Left kidney (tissue), 8 donors: ENCODE results near the gene WFDC11. TPM values are rescaled to one million over a fixed set of nuclear protein-coding genes. Genes with fewer than 3 reads are reported as not detected.
"Not testable (repeated sequence)": the region's sequence is repeated elsewhere in the genome, so short reads cannot be mapped to it uniquely, and the experiment has no call there.

Source experiments
- DNase-seq: peaks from one replicate; pipeline ENCODE4 v3.0.0-alpha.2; 2013
- long read RNA-seq, 8 donors: transcript quantifications; one replicate each; lab custom pipeline, GENCODE V29; 2026
- polyA plus RNA-seq: library from polyadenylated mRNA; unstranded; fragments of 120-200 nt; gene quantifications from one replicate; pipeline ENCODE4 v1.2.1, GENCODE V29; 2013; ENCODE audit not compliant: insufficient read length

The WFDC11 gene
- not detected for polyA plus RNA-seq
- long read RNA-seq, donor 1 = 0 reads
- long read RNA-seq, donor 2 = 0 reads
- long read RNA-seq, donor 3 = 0 reads
- long read RNA-seq, donor 4 = 0 reads
- long read RNA-seq, donor 5 = 0 reads
- long read RNA-seq, donor 6 = 0 reads
- long read RNA-seq, donor 7 = 0 reads
- long read RNA-seq, donor 8 = 0 reads

DNA sequence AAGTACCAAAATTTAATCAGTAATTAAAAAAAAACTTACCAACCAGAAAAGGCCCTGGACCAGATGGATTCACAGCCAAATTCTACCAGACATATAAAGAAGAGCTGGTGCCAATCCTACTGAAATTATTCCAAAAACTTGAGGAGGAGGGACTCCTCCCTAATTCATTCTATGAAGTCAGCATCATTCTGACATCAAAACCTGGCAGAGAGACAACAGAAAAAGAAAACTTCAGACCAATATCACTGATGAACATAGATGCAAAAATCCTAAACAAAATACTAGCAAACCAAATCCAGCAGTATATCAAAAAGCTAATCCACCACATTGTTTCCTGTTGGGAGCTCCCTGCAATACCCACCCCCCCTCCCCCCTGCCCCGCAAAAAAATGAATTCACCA, at the start of gene WFDC11:
Gene WFDC11 (minus strand): TSS at position 101 of the 400 bp plus-strand sequence. CDS start 19,639 bp downstream, outside the sequence.
- no peak for DNase-seq

DNA sequence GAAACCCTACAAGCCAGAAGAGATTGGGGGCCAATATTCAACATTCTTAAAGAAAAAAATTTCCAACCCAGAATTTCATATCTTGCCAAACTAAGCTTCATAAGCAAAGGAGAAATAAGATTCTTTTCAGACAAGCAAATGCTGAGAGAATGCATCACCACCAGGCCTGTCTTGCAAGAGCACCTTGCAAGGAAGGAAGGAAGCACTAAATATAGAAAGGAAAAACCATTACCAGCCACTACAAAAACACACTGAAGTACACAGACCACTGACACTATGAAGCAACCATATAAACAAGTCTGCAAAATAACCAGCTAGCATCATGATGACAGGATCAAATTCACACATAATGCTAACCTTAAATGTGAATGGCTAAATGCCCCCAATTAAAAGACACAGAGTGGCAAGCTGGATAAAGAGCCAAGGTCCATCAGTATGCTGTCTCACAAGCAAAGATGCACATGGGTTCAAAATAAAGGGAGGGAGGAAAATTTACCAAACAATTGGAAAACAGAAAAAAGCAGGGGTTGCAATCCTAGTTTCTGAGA, 46.2 kb upstream of the WFDC11 start:
- not testable (repeated sequence) for DNase-seq

DNA sequence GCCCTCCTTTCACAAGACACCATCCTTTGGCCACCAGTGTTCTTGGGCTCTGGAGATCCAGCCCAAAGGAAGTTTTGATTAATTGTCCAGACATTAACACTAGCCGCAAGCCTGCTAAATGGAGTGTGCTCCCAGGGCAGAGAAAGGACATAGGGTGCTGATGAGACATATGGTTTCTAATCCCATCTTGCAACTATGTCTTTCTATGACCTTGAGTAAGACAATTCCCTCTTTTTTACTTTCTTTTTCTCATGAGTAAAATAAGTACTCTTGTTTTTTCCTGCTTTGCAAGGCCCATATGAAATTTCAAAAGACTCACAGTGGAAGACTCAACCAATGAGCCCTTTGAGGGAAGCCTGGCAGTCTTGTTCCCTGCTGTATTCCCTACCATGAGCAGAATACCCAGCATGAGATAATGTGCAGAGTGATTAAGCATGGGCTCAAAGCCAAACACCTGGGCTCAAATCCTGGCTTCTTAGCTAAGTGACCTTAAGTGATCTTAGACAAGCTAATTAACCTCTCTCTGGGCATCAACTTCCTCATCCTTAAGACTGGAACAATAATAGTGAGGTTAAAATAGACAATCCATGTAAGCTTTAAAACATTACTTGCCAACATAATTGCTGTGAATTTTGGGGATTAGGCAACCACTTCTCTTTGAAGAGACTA, 35.1 kb upstream of the WFDC11 start, which contains the start of gene WFDC10B:
Gene WFDC10B (minus strand): TSS at position 51 of the 669 bp plus-strand sequence. CDS start 19,027 bp downstream, outside the sequence.
- no peak for DNase-seq

DNA sequence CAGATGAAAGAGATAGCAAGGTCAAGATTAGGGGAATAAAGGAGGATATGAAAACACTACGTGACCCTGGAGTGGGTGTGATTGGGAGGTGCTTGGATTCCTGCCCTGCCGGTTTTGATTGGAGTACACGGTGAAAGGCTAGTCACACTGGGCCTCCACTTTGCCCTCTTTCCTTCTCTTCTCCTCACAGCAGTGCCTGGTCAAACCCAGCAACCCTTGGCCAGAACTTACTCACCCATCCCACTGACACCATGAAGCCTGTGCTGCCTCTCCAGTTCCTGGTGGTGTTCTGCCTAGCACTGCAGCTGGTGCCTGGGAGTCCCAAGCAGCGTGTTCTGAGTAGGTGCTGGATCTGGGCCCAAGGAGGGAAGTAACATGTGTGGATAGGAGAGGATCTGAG, 31.8 kb upstream of the WFDC11 start, which contains the start of gene WFDC13:
Gene WFDC13 (plus strand): TSS at position 166 of the 400 bp plus-strand sequence. CDS start 86 bp downstream, at position 252.
- no peak for DNase-seq

DNA sequence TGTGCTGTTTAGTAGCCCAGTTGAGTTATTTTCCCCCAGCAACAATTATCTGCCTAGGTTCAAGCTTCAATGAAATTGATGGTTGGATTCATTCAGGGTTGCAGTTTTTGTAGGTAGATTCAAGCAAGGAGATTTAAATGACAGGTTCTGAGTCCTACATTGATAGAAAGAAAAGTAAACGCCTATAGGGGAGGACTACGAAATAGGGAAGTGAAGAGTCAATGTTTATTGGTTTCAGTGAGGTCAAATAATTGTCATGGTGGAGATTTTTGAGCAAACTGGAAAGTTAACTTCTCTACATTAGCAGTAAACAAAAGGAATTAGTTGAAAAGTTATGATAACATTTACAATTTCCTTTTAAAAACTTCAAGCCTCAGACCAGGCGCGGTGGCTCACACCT, 31.1 kb upstream of the WFDC11 start:
- DNase-seq = no peak

DNA sequence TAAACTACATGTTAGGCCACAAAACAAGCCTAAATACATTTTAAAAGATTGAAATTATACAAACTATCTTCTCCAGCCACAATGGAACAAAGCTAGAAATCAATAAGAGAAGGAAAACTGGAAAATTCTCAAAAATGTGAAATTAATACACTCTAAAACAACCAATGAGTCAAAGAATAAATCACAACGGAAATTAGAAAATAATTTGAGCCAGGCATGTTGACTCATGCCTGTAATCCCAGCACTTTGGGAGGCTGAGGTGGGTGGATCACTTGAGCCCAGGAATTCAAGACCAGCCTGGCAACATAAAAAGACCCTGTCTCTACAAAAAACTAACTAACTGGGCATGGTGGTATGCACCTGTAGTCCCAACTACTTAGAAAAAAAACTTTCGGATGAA, 25.5 kb upstream of the WFDC11 start:
- DNase-seq = no peak

DNA sequence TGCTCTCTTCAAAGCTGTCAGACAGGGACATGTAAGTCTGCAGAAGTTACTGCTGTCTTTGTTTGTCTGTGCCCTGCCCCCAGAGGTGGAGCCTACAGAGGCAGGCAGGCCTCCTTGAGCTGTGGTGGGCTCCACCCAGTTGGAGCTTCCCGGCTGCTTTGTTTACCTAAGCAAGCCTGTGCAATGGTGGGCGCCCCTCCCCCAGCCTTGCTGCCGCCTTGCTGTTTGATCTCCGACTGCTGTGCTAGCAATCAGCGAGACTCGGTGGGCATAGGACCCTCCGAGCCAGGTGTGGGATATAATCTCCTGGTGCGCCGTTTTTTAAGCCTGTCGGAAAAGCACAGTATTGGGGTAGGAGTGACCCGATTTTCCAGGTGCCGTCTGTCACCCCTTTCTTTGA, 23.3 kb upstream of the WFDC11 start:
- not testable (repeated sequence) for DNase-seq

DNA sequence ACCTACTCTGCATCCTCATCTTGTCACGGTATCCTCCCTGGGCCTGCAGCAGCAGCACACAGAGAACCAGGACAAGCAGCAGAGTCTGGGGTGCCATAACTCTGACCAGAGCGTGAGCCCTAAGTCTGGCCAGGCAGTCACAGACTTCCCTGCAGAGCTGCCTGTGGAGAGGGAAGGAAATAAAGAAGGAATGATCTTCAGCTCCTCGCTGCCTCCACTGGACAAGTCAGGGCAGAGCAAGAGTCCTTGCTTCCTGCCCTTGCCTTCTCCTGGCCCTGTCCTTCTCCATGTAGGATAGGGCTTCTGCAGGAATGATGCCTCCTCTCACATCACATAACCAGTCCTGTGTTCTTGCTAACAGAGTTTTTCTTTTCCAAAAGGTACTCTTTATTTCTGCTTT, 15.9 kb upstream of the WFDC11 start:
- no peak for DNase-seq

DNA sequence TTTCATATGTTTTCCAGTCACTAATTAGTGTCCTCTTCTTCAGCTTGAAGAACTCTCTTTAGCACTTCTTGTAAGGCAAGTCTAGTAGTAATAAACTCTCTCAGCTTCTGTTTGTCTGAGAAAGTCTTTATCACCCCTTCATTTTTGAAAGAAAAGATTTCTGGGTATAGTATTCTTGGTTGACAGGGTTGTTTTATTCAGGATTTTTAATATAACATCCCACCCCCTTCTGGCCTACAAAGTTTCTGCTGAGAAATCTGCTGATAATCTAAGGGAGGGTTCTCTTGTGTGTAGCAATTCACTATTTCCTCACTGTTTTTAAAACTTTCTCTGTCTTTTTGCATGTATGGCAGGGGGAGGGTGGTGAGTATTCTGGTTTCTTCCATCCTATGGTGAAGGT, 9.6 kb upstream of the WFDC11 start:
- no peak for DNase-seq

DNA sequence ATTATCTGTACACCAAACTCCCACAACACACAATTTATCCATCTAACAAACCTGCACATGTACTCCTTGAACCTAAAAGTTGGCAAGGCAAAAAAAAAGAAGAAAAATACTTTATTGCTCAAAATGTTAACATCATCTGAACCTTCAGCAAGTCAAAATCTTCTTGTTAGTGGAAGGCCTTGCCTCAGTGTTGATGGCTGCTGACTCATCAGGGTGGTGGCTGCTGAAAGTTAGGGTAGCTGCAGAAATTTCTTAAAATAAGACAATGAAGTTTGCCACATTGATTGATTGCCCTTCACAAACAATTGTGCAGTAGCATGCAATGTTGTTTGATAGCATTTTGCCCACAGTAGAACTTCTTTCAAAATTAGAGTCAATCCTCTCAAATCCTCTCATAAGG, 2.7 kb upstream of the WFDC11 start:
- DNase-seq = no peak

DNA sequence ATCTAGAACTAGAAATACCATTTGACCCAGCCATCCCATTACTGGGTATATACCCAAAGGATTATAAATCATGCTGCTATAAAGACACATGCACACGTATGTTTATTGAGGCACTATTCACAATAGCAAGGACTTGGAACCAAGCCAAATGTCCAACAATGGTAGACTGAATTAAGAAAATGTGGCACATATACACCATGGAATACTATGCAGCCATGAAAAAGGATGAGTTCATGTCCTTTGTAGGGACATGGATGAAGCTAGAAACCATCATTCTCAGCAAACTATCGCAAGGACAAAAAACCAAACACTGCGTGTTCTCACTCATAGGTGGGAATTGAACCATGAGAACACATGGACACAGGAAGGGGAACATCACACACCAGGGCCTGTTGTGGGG, 13.0 kb downstream of the WFDC11 start:
- not testable (repeated sequence) for DNase-seq

DNA sequence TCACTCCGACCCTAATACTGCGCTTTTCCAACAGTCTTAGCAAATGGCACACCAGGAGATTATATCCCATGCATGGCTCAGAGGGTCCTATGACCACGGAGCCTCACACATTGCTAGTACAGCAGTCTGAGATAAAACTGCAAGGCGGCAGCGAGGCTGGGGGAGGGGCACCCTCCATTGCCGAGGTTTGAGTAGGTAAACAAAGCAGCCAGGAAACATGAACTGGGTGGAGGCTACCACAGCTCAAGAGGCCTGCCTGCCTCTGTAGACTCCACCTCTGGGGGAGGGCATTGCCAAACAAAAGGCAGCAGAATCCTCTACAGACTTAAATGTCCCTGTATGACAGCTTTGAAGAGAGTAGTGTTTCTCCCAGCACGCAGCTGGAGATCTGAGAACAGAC, 18.3 kb downstream of the WFDC11 start:
- DNase-seq = not testable (repeated sequence)

DNA sequence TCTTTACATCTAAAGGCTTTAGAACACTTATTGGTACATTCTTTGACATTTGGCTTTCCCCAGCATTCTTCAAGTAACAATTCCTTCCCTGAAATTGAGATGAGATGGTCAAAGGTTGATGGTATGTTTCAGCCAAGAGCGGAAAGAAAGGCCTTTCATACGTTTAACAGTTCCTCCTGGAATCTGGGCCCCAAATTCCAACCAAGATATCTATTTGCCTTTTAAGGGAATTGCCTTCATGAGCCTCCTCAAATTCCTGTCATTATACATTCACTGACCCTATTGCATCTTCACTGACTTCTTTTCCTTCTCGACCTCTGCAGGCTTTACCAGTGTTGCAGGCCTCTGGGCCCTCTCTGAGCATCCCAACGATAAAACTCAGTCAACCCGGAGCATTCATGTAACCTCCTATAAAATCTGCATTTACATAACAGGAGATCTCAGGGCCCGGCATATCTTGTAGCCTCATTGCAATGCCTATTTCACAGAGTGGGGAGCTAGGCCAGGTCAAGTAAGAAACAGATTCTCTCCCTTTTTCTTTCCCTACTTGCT, 20.7 kb downstream of the WFDC11 start:
- no peak for DNase-seq

DNA sequence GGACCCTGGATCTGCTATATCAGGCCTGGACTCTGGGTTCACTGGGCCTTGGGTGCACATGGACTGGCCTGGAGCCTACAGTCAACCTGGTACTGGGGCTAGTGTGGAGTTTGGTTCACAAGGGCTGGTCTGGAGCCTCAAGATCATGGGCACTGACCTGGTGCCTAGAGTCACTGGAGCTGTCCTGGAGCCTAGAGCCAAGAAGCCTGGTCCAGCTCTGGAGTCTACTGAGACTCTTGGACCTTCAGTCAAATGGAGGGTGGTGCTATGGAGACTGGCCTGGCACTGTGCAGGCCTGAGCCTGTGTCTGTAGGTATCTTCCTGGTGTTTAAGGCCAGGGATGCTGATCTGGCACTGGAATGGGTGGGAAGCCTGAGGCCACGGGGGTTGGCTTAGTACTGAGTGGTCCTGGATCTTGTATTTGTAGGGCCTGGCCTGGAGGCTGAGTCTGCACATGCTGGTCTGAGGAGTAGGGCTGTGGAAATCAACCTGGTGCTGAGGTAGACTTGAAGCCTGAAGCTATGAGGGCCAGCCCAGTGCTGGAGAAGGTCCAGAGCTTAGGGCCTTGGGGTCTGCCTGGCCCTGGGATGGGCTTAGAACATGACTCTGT, 22.5 kb downstream of the WFDC11 start:
- no peak for DNase-seq

DNA sequence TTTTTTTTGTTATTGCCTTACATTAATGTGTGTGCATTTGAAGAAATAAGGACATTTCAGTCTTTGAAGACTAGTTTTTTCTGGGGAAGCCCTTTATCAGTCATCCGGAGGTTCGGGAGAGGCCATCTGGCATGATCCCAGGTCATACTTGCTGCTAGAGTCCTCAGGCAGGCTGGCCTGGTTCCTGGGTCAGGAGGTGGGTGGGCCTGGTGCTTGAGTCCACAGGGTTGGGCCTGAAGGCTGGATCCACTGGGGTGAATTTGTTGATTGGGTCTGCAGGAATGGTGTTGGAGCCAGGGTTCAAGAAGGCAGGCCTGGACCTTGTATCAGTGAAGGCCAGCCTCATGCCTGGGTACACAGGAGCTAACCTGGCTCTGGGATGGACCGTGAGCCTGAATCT, 23.2 kb downstream of the WFDC11 start:
- no peak for DNase-seq

DNA sequence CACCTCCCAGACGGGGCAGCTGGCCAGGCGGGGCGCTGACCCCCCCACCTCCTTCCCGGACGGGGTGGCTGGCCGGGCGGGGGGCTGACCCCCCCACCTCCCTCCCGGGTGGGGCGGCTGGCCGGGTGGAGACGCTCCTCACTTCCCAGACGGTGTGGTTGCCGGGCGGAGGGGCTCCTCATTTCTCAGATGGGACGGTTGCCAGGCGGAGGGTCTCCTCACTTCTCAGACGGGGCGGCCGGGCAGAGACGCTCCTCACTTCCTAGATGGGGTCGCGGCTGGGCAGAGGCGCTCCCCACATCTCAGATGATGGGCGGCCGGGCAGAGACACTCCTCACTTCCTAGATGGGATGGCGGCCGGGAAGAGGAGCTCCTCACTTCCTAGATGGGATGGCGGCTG, 24.2 kb downstream of the WFDC11 start:
- DNase-seq = not testable (repeated sequence)

DNA sequence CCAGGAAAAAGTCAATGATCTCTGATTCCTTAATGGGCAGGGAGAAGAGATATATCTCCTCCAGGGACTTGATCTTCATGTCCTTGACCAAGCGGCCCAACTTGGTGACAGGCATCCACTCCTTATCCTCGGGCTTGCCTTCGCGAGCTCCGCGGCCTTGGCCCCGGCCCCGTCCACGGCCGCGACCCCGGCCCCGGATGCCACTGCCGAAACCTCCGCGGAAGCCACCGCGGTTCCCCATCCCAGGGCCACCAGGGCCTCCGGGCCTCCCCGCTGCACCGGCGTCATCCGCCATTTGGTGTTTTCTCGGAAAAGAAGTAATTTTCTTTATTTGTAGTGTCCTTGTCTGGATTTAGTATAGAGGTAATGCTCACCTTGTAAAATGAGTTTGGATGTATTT, 29.0 kb downstream of the WFDC11 start:
- not testable (repeated sequence) for DNase-seq

DNA sequence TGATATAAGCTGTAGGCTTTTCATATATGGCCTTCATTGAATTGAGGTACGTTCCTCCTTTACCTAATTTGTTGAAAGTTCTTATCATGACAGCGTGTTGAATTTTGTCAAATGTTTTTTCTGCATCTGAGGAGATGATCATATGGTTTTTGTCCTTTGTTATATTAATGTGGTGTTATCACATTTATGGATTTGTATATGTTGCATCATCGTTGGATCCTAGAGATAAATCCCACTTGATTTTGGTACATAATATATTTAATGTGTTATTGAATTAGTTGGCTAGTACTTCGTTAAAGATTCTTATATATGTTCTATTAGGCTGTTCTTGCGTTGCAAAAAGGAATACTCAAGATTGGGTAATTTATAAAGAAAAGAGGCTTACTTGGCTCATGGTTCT, 30.4 kb downstream of the WFDC11 start:
- no peak for DNase-seq

DNA sequence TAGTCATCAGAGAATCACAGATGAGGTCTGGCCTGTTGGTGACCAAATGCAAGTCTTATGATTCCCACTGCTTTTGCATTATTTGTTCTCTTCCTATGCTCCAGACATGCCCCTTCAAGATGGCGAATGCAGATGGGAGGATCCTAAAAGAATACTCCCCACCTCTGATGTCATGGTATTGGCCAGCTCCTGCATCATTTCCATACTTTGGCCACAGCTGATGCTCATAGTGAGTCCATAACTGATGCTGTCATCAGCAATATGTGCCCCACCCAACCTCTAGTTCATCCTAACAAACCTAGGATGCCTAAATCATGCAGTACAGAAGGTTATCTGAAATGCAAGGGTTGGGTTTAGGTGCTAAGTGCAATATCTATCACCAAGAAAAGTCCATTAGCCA, 33.5 kb downstream of the WFDC11 start:
- no peak for DNase-seq

DNA sequence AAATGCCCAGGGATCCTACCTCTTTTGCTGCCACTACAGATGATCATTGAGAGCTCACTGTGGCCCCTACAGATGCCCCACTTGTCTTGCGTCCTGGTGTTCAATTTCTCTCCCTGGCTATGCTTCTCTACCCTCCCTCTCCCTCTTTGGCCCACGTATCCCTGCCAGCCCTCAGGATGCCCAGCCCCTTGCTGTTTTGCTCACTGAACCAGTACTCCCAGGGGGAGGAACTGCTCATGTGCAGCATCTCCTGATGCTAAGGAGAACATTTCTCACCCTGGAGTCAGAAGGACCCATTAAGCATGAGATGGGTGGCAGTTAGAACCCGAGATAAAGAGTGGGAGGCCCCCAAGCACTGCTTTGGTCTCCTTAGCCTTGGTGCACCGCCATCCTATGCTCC, 38.9 kb downstream of the WFDC11 start, which contains the start of gene WFDC9:
Gene WFDC9 (minus strand): TSS at position 101 of the 400 bp plus-strand sequence. CDS start 21,103 bp downstream, outside the sequence.
- no peak for DNase-seq

DNA sequence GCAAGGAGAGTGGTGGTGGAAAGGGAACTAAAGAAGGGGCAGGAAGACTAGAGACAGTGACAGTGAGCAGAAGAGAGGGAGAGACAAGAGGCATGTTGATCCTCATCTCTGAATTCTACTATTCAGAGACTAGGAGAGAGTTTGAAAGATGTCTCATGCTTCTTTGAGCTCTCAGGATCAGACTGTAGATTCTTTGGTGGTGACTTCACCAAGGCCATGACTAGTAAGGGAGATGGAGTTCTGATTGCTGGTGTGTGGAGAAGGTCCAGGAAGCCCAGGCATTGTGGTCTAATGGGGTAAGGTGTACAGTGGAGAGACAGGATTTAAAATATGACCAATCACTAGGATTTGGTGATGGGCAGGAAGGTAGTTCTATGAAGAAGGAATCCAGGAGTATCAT, 39.7 kb downstream of the WFDC11 start:
- DNase-seq = no peak

DNA sequence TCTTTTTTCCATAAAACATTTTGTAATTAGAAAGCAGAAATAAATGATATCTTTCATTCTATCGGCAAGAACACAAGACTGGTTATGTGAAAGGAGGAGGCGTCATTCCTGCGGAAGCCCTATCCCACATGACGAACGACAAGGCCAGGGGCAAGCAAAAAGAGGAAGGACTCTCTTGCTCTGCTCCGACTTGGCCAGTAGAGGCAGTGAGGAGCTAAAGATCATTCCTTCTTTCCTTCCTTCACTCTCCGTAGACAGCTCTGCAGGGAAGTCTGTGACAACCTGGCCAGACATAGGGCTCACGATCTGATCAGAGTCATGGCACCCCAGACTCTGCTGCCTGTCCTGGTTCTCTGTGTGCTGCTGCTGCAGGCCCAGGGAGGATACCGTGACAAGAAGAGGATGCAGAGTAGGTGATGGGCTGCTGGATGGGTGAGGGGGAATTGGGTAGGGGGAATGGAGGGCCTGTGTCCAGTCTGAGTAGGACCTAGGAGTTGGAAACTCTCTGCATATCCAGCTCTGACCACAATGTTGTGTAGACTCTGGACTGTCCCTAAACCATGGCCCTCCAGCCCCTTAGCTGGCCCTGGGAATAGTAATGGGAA, 40.4 kb downstream of the WFDC11 start, which contains the start of gene WFDC10A:
Gene WFDC10A (plus strand): TSS at position 244 of the 605 bp plus-strand sequence. CDS start 75 bp downstream, at position 319.
- DNase-seq = no peak
